GM21360 (cell line): Measurements from ENCODE around the gene ITGA1.
"Not testable (repeated sequence)": the region's sequence is repeated elsewhere in the genome, so short reads cannot be mapped to it uniquely, and the experiment has no call there.

Experiments used
- ATAC-seq: cut with Tn5 transposase; IDR thresholded peaks from one replicate; pipeline ENCODE4 v1.9.1; 2021; ENCODE audit warnings: mild to moderate bottlenecking, moderate library complexity; ENCODE audit not compliant: unreplicated experiment

Gene ITGA1

DNA sequence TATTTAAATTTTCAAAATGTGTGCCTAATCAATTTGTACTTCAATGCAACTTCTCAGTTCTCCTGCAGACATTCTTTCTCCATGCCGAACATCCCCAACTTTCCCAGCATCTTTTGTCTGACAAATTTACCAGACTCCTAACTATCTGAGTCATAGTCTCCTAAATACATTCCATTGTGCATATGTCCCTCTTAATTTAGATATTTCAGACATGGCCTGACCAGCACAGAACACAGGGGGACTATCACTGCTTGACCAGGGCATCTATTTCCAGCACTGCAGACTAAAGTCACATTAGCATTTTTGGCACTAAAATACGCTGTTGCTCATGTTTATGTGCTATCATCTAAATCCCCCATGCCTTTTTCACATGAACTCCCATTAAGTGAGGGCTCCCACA, 71.9 kb downstream of the ITGA1 start:
- no peak for ATAC-seq

- ATAC-seq = no peak
Observed at GRCh38 chr5:52861368-52861767, 73.7 kb downstream of the ITGA1 start.

- ATAC-seq = no peak
Observed at GRCh38 chr5:52863715-52864290, 76.1 kb downstream of the ITGA1 start.

GRCh38 chr5:52864371-52864770, 76.7 kb downstream of the ITGA1 start:
- ATAC-seq = no peak

- ATAC-seq = no peak
Observed at GRCh38 chr5:52864884-52865283, 77.2 kb downstream of the ITGA1 start.

- not testable (repeated sequence) for ATAC-seq
Observed at GRCh38 chr5:52865991-52866390, 78.3 kb downstream of the ITGA1 start.

GRCh38 chr5:52867809-52868208, 80.1 kb downstream of the ITGA1 start:
- no peak for ATAC-seq

GRCh38 chr5:52868417-52868816, 80.7 kb downstream of the ITGA1 start:
- no peak for ATAC-seq

DNA sequence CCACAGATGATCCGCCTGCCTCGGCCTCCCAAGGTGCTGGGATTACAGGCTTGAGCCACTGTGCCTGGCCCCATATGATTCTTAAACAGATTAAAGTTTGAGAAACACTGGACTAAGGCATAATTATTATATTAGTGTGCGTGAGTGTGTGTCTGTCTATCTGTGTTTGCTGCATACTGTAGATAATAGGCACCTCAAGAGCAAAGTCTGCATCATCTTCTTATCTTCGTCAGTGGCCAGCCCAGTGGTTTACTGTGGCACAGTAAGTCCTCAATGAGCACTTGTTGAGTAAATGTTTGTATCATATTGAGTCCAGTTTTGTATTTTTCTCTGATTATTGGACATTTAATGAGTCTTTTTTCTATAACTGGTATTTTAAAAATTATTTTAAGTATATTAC, 81.7 kb downstream of the ITGA1 start:
- no peak for ATAC-seq

GRCh38 chr5:52870448-52870847, 82.7 kb downstream of the ITGA1 start:
- ATAC-seq = no peak

DNA sequence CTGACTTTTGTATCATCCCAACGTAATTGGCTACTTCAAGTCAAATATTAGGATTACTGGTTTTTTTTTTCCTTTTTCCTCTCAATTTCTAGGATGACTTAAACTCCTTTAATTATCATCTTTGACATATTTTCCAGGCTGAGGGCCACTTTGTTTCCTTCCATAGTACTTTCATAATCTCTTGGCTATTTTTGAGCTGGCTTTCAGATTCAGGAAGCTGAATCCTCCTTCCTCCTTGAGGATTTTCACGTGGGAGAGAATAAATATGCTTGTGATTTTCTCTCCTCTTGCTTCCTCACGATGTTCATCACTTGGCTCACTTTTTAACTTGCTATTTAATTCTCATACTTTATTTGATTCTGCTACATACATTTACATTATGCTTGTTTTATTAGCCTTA, 88.1 kb downstream of the ITGA1 start:
- no peak for ATAC-seq

- ATAC-seq = no peak
Observed at GRCh38 chr5:52876456-52876855, 88.7 kb downstream of the ITGA1 start.

GRCh38 chr5:52878656-52879055, 90.9 kb downstream of the ITGA1 start:
- ATAC-seq = no peak

DNA sequence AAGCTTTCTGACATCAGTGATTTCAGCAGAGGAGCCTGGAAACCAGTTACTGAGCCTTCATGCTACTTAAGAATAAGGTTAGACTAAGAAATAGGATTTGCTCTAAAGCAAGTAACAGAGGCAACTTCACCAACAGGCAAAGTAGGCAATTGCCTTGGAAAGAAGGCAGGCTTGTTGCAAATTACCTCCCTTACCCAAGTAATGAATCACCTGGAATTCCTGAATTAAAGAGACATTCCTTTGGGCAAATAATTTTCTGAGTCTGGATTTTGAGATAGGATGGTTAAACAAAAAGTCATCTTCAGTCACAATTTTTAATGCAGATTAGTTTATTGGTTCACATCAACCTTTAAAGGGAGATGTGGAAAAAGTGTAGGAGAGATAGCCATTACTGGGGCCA, 92.8 kb downstream of the ITGA1 start:
- no peak for ATAC-seq

GRCh38 chr5:52881468-52881867, 93.8 kb downstream of the ITGA1 start:
- ATAC-seq = no peak

DNA sequence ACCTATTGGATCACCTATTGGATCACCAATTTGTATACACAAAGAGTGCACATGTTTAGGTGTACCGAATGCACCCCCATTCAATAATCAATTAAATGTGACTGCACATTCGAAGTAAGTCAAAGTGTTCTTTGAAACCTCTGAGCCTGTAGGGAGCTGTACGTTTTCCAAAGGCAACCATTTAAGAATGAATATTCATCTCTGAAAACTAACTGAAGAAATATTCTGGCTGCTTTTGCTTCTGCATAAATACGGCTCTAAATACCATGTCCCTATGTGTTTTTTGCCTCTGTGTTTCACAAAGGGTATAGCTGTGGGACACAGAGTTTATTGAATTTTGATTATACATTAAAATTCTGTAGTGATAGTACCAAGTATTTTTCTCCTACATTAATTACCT, 95.4 kb downstream of the ITGA1 start:
- ATAC-seq = no peak

DNA sequence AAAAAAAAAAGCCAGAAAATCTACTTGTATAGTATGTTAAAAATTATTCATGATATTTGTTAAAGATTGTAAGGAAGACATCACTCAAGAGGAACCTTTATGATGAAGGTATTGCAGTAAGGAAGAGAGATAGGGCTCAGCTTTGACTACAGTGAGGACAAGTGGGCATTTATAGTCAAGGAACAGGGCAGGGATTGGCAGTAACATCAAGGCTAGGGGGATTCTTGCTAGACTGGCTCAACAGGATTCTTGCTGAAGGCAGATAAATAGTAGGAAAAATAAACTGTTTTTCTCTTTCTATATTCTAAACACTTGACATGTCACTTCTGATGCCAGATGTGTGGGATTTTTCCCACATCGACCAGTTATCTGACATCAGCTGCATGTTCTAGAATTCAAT, 96.7 kb downstream of the ITGA1 start:
- no peak for ATAC-seq

- ATAC-seq = no peak
Observed at GRCh38 chr5:52885614-52886013, 97.9 kb downstream of the ITGA1 start.

GRCh38 chr5:52886206-52886605, 98.5 kb downstream of the ITGA1 start:
- no peak for ATAC-seq

DNA sequence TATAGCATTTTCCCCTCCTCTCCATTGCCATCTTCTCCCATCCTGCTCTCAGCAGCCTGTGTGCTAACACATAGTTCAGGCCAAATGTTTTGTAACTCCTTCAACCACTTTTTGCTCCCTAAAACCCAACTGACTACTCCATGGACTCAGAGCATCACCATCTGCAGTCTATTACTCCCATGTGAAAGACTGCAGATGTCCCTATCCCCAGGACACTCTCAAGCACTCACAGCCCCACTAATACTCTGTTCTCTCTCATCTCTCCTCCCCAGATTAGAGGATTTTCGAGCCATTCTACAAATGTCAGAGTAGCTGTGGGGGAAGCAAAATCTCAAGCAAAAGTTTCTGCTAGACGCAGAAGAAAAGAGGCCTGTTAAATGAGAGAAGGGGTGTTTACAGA, 99.3 kb downstream of the ITGA1 start:
- no peak for ATAC-seq

- no peak for ATAC-seq
Observed at GRCh38 chr5:52888363-52888762, 100.6 kb downstream of the ITGA1 start.

- no peak for ATAC-seq
Observed at GRCh38 chr5:52892242-52892878, 104.6 kb downstream of the ITGA1 start.

GRCh38 chr5:52893105-52893504, 105.4 kb downstream of the ITGA1 start:
- no peak for ATAC-seq
